HepG2 (cell line): ENCODE results near the gene ACTR10. TPM values are rescaled to one million over a fixed set of nuclear protein-coding genes. Genes with fewer than 3 reads are reported as not detected.

Experiments used
- ELF1 ChIP-seq: sonication (generic); formaldehyde crosslinking; IDR thresholded peaks from 2 replicates; pipeline ENCODE4 v1.4.0; 2020; ENCODE audit warnings: missing genetic modification reagents
- FIP1L1 ChIP-seq: fragments of 200-400 bp; formaldehyde crosslinking; IDR thresholded peaks from 2 replicates; pipeline ENCODE4 v1.6.1; 2018; ENCODE audit warnings: low read depth, mild to moderate bottlenecking, low read length, moderate library complexity, borderline replicate concordance; ENCODE audit not compliant: insufficient read depth
- FLYWCH1 ChIP-seq: sonication (generic); formaldehyde crosslinking; IDR thresholded peaks from 2 replicates; pipeline ENCODE4 v1.8.1; 2023; ENCODE audit warnings: mild to moderate bottlenecking, missing genetic modification reagents
- HIVEP1 ChIP-seq: sonication (generic); formaldehyde crosslinking; IDR thresholded peaks from 2 replicates; pipeline ENCODE4 v1.4.0; 2020; ENCODE audit warnings: mild to moderate bottlenecking, missing genetic modification reagents
- ISL2 ChIP-seq: sonication (generic); formaldehyde crosslinking; IDR thresholded peaks from 2 replicates; pipeline ENCODE4 v1.5.0; 2020; ENCODE audit warnings: missing genetic modification reagents
- JUND ChIP-seq: sonication (generic); formaldehyde crosslinking; IDR thresholded peaks from 2 replicates; pipeline ENCODE4 v1.8.0; 2022; ENCODE audit warnings: mild to moderate bottlenecking, missing genetic modification reagents
- MZF1 ChIP-seq: sonication (generic); formaldehyde crosslinking; IDR thresholded peaks from 2 replicates; pipeline ENCODE4 v1.8.1; 2023; ENCODE audit warnings: mild to moderate bottlenecking, missing genetic modification reagents, borderline replicate concordance
- NAIF1 ChIP-seq: sonication (generic); formaldehyde crosslinking; IDR thresholded peaks from 2 replicates; pipeline ENCODE4 v1.5.0; 2020; ENCODE audit warnings: mild to moderate bottlenecking, missing genetic modification reagents, borderline replicate concordance
- RBM39 ChIP-seq: fragments of 200-400 bp; formaldehyde crosslinking; IDR thresholded peaks from one replicate; pipeline ENCODE4 v1.6.1; 2018; ENCODE audit warnings: antibody characterized with exemption, mild to moderate bottlenecking, low read depth, low read length; ENCODE audit not compliant: poor library complexity, severe bottlenecking
- SOX13 ChIP-seq, 3 experiments: fragments of 450-650 bp in 1 of 3; sonication (generic) in 1 of 3; formaldehyde crosslinking in 1 of 3; IDR thresholded peaks in 2 of 3; conservative IDR thresholded peaks in 1 of 3; 2 replicates each; pipeline versions ENCODE4 v1.5.0 to v1.6.1; 2016 to 2020; ENCODE audit warnings: antibody characterized with exemption in 1 of 3, mild to moderate bottlenecking in 1 of 3, missing compliant biosample characterization in 1 of 3, missing genetic modification reagents in 1 of 3, moderate library complexity in 1 of 3
- TBL1XR1 ChIP-seq: fragments of 150-350 bp; IDR thresholded peaks from 2 replicates; pipeline ENCODE4 v1.6.1; 2014; ENCODE audit warnings: borderline replicate concordance, low read length; ENCODE audit not compliant: partially characterized antibody
- ZFP62 ChIP-seq: sonication (generic); formaldehyde crosslinking; IDR thresholded peaks from 2 replicates; pipeline ENCODE4 v1.4.0; 2020; ENCODE audit warnings: missing genetic modification reagents
- ZNF207 ChIP-seq: fragments of 450-650 bp; IDR thresholded peaks from 2 replicates; pipeline ENCODE4 v1.6.1; 2016; ENCODE audit warnings: antibody characterized with exemption, borderline replicate concordance
- ZNF484 ChIP-seq: sonication (generic); formaldehyde crosslinking; IDR thresholded peaks from 2 replicates; pipeline ENCODE4 v1.5.1; 2020; ENCODE audit warnings: mild to moderate bottlenecking, low read depth, missing genetic modification reagents, borderline replicate concordance
- ZNF503 ChIP-seq: sonication (generic); formaldehyde crosslinking; IDR thresholded peaks from 2 replicates; pipeline ENCODE4 v1.4.0; 2020; ENCODE audit warnings: missing genetic modification reagents
- ZNF777 ChIP-seq: sonication (generic); formaldehyde crosslinking; IDR thresholded peaks from 2 replicates; pipeline ENCODE4 v1.4.0; 2020; ENCODE audit warnings: missing genetic modification reagents
- polyA plus RNA-seq, 8 experiments: library from polyadenylated mRNA; depleted of rRNA in 3 of 8; stranded (reverse) in 7 of 8; unstranded in 1 of 8; fragments of >200 nt; fragmentation: Illumina TruSeq in 4 of 8; extraction: Trizol in 4 of 8; gene quantifications; 2 replicates each; pipeline versions ENCODE4 v1.2.1 to v1.2.3, GENCODE V29; 2011 to 2016; ENCODE audit warnings: low read depth in 4 of 8, missing spikeins in 1 of 8, mixed read lengths in 1 of 8; ENCODE audit not compliant: insufficient read depth in 1 of 8
- total RNA-seq, 5 experiments: library from RNA; depleted of rRNA; stranded (reverse); fragments of >200 nt; fragmentation: Illumina TruSeq; extraction: Trizol; gene quantifications; 2 replicates each; pipeline ENCODE4 v1.2.3, GENCODE V29; 2016; ENCODE audit warnings: low read depth in 1 of 5
- TF ChIP-seq, protein P1 (sequence below): sonication (generic); formaldehyde crosslinking; conservative IDR thresholded peaks from 2 replicates; pipeline ENCODE4 v1.8.1; 2023; ENCODE audit warnings: missing genetic modification reagents
- TF ChIP-seq, protein P2 (sequence below), 2 experiments: fragments of 450-650 bp in 1 of 2; sonication (generic) in 1 of 2; formaldehyde crosslinking; IDR thresholded peaks; 2 replicates each; pipeline versions ENCODE4 v1.5.0 to v1.8.0; 2020 to 2022; ENCODE audit warnings: mild to moderate bottlenecking in 1 of 2, missing genetic modification reagents in 1 of 2
- TF ChIP-seq, protein P3 (sequence below): sonication (generic); formaldehyde crosslinking; IDR thresholded peaks from 2 replicates; pipeline ENCODE4 v1.4.0; 2020; ENCODE audit warnings: missing genetic modification reagents, borderline replicate concordance

The ACTR10 gene
- total and polyA plus RNA-seq, 2 of the 13 experiments (the other 11 are each of a cell fraction or from before 2014, with no cell fraction given): 30.0 to 41.3 TPM

- TF ChIP-seq ISL2 (CRISPR knock-in tag): no peak
- TF ChIP-seq RBM39: peak; percentile 34
- no peak for TF ChIP-seq JUND (CRISPR knock-in tag)
- TF ChIP-seq ZNF207: no peak
- no peak for TF ChIP-seq NAIF1
- TF ChIP-seq, protein P1, sequence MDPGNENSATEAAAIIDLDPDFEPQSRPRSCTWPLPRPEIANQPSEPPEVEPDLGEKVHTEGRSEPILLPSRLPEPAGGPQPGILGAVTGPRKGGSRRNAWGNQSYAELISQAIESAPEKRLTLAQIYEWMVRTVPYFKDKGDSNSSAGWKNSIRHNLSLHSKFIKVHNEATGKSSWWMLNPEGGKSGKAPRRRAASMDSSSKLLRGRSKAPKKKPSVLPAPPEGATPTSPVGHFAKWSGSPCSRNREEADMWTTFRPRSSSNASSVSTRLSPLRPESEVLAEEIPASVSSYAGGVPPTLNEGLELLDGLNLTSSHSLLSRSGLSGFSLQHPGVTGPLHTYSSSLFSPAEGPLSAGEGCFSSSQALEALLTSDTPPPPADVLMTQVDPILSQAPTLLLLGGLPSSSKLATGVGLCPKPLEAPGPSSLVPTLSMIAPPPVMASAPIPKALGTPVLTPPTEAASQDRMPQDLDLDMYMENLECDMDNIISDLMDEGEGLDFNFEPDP: 0 out of 2 replicates have a peak, but pooled peaks have one; percentile 31
- peak; percentile 55 for TF ChIP-seq TBL1XR1
- TF ChIP-seq, protein P2, sequence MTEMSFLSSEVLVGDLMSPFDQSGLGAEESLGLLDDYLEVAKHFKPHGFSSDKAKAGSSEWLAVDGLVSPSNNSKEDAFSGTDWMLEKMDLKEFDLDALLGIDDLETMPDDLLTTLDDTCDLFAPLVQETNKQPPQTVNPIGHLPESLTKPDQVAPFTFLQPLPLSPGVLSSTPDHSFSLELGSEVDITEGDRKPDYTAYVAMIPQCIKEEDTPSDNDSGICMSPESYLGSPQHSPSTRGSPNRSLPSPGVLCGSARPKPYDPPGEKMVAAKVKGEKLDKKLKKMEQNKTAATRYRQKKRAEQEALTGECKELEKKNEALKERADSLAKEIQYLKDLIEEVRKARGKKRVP (CRISPR knock-in tag; IDR thresholded peaks at IDR 0.05): no peak
- no peak for TF ChIP-seq SOX13 (IDR thresholded peaks at IDR 0.05)
- TF ChIP-seq SOX13 (CRISPR knock-in tag; conservative IDR thresholded peaks at IDR 0.05 in 1 of 2, IDR thresholded peaks at IDR 0.05 in 1 of 2): 0 out of 4 replicates have a peak, but pooled peaks of 1 of the 2 experiments have one; percentile 5
- TF ChIP-seq FIP1L1: no peak
- TF ChIP-seq ELF1 (CRISPR knock-in tag): peak; percentile 74
- TF ChIP-seq HIVEP1 (CRISPR knock-in tag): 0 out of 2 replicates have a peak, but pooled peaks have one; percentile 17
- TF ChIP-seq, protein P3, sequence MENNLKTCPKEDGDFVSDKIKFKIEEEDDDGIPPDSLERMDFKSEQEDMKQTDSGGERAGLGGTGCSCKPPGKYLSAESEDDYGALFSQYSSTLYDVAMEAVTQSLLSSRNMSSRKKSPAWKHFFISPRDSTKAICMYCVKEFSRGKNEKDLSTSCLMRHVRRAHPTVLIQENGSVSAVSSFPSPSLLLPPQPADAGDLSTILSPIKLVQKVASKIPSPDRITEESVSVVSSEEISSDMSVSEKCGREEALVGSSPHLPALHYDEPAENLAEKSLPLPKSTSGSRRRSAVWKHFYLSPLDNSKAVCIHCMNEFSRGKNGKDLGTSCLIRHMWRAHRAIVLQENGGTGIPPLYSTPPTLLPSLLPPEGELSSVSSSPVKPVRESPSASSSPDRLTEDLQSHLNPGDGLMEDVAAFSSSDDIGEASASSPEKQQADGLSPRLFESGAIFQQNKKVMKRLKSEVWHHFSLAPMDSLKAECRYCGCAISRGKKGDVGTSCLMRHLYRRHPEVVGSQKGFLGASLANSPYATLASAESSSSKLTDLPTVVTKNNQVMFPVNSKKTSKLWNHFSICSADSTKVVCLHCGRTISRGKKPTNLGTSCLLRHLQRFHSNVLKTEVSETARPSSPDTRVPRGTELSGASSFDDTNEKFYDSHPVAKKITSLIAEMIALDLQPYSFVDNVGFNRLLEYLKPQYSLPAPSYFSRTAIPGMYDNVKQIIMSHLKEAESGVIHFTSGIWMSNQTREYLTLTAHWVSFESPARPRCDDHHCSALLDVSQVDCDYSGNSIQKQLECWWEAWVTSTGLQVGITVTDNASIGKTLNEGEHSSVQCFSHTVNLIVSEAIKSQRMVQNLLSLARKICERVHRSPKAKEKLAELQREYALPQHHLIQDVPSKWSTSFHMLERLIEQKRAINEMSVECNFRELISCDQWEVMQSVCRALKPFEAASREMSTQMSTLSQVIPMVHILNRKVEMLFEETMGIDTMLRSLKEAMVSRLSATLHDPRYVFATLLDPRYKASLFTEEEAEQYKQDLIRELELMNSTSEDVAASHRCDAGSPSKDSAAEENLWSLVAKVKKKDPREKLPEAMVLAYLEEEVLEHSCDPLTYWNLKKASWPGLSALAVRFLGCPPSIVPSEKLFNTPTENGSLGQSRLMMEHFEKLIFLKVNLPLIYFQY: 0 out of 2 replicates have a peak, but pooled peaks have one; percentile 26
- TF ChIP-seq ZNF777 (CRISPR knock-in tag): no peak
- no peak for TF ChIP-seq FLYWCH1 (CRISPR knock-in tag)
- no peak for TF ChIP-seq ZNF503 (CRISPR knock-in tag)
- no peak for TF ChIP-seq ZNF484 (CRISPR knock-in tag)
- TF ChIP-seq MZF1 (CRISPR knock-in tag): no peak
- no peak for TF ChIP-seq ZFP62 (CRISPR knock-in tag)
Measured at GRCh38 chr14:58244556-58245387, 44.8 kb downstream of the ACTR10 start, which contains the start of gene PSMA3 (continued).
